Tibial artery (tissue), 4 donors: ENCODE data around the gene S100PBP.

Experiments used
- DNase-seq, 2 donors: peaks; one replicate each; pipeline ENCODE4 v3.0.0-alpha.2; 2019
- H3K27ac ChIP-seq, 2 donors: fragments of 200-600 bp; sonication (generic) in 1 of 2; 1 replicate in 1 of 2; 2 replicates in 1 of 2; pipeline ENCODE4 v1.5.1; 2018 to 2019; ENCODE audit warnings: mild to moderate bottlenecking in 1 of 2
- H3K27me3 ChIP-seq, 2 donors: fragments of 200-600 bp; sonication (generic) in 1 of 2; one replicate each; pipeline versions ENCODE4 v1.5.1 to v1.6.0; 2016 to 2019
- H3K36me3 ChIP-seq, 3 donors: fragments of 200-600 bp; sonication (generic) in 2 of 3; one replicate each; pipeline ENCODE4 v1.5.1; 2016 to 2019; ENCODE audit warnings: mild to moderate bottlenecking in 2 of 3
- H3K4me1 ChIP-seq, 4 donors: fragments of 200-600 bp; sonication (generic) in 2 of 4; 1 replicate in 3 of 4; 2 replicates in 1 of 4; pipeline ENCODE4 v1.5.1; 2016 to 2019
- H3K4me3 ChIP-seq, 2 donors: fragments of 200-600 bp; sonication (generic) in 1 of 2; 1 replicate in 1 of 2; 2 replicates in 1 of 2; pipeline ENCODE4 v1.5.1; 2018 to 2019; ENCODE audit warnings: mild to moderate bottlenecking in 2 of 2
- H3K9me3 ChIP-seq, 3 donors: fragments of 200-600 bp; sonication (generic) in 1 of 3; one replicate each; pipeline ENCODE4 v1.5.1; 2016 to 2019
- CTCF ChIP-seq, 2 experiments: fragments of 200-600 bp in 1 of 2; fragments of 450-650 bp in 1 of 2; IDR thresholded peaks; one replicate each; pipeline ENCODE4 v1.5.1; 2017 to 2019; ENCODE audit warnings: antibody characterized with exemption in 2 of 2, mild to moderate bottlenecking in 1 of 2, moderate library complexity in 1 of 2
- intact Hi-C: fragments of 100-400 bp; cut with DNase I; formaldehyde crosslinking; loops from one replicate; pipeline ENCODE4 v1.15.0; 2023; ENCODE audit warnings: low total_unique reads

S100PBP gene

DNA sequence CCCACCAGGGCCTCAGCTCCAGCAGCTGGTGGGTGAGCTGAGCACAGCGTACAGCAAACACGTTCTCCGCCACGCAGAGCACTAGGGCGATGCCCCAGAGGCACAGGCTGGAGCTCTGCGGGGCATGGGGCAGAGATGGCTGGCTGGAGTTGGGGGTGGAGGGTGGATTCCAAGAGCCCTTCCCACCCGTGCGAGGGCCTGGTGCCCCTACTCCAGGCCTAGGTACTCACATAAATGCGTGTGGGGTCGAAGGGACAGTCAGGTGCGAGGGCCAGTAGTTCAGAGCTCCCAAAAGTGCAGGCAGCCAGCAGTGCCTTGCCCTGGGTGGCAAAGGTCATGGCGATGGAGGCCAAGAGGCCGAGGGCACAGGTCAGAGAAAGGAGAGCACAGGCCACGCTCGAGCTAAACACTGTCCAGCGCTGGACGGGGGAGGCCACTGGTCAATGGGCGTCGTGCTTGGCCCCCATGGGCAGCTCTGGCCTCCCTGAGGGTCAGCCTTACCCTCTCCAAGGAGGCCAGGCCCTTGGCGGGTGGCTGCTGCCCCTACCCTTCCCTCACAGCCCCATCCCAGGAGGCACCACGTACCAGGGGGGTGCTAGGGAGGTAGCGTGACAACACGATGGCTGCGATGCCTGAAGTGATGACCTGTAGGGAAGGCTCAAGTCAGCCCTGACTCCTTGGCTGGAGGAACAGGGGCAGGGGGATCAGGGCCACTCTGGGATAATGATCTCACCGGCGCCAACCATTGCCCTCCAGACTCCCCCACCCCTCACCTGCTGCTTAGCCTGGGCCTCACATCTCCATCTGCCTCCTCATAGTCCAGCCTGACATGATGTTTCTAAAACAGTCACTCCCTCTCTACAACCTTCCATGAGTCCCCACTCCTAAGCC, 78.1 kb downstream of the S100PBP start:
- Histone ChIP-seq H3K27me3 (peaks cover 0 to 47% of the 10 kb centered on the region in 2 donors), H3K4me1 (peaks cover 0 to 28% (median 17%) of the 10 kb centered on the region in 4 donors), H3K27ac (no peak overlapping the region), H3K36me3 (peaks cover 0 to 17% (median 0%) of the 10 kb centered on the region in 3 donors), H3K4me3 (no peak overlapping the region), H3K9me3 (no peaks in the 10 kb centered on the region)
- peak in 1 of 2 donors; percentile 57 for DNase-seq
- TF ChIP-seq CTCF (IDR thresholded peaks at IDR 0.05) = no peak
- intact Hi-C loops = no loop called here

DNA sequence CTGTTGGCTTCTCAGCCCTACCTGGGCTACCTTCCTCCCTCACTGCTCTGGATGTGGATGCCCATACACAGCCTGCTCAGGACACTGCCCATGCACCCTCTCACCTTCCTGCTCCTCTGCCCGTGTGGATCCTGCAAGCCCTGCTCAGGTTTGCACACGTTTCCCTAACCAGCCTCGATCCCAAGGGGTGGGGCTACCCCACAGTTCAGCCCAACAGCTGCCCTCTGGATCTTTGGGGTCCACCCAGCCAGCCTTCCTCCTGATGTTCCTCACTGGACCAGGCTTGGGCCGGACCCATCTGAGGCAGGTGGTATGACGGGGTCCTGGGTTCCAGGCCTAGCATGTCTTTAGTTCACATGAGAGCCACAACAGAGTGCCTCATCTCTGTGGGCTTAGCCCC, 79.0 kb downstream of the S100PBP start:
- intact Hi-C loops = no loop called here
- Histone ChIP-seq H3K27me3 (peaks cover 0 to 43% of the 10 kb centered on the region in 2 donors), H3K9me3 (no peaks in the 10 kb centered on the region), H3K36me3 (peaks cover 0 to 17% (median 0%) of the 10 kb centered on the region in 3 donors), H3K4me3 (no peak overlapping the region), H3K27ac (no peak overlapping the region), H3K4me1 (peaks cover 0 to 35% (median 23%) of the 10 kb centered on the region in 4 donors)
- peak in 1 of 2 donors; percentile 40 for DNase-seq
- no peak for TF ChIP-seq CTCF (IDR thresholded peaks at IDR 0.05)

- intact Hi-C loops = no loop called here
- no peak overlapping the region for H3K27ac ChIP-seq
These were observed 79.9 kb downstream of the S100PBP start for GRCh38 chr1:32897082-32898049.

DNA sequence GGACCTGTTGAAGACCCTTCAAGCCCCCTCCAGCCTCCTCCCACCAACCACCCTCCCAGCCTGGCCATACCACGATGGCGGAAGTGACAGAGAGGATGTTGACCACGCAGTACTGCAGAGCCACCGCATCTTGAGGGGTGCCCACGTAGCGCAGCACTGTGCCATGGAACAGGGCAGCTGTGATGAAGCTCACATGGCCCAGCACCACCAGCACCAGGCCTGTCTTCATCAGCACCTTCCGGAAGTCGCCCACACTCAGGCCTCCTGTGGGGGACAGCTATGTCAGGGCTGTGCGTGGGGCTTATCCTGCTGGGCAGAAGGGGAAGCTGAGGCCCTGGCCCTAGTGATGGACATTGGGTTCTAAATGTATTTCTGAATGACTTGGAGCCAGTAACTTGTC, 80.6 kb downstream of the S100PBP start:
- DNase-seq = no peak
- Histone ChIP-seq H3K27ac (no peak overlapping the region), H3K36me3 (peaks cover 0 to 17% (median 0%) of the 10 kb centered on the region in 3 donors), H3K9me3 (no peaks in the 10 kb centered on the region), H3K27me3 (peaks cover 0 to 35% of the 10 kb centered on the region in 2 donors), H3K4me1 (peaks cover 0 to 35% (median 21%) of the 10 kb centered on the region in 4 donors), H3K4me3 (no peak overlapping the region)
- intact Hi-C loops = no loop called here
- no peak for TF ChIP-seq CTCF (IDR thresholded peaks at IDR 0.05)

More at GRCh38 chr1:32897082-32898049, 79.9 kb downstream of the S100PBP start:
- Histone ChIP-seq H3K9me3 (no peaks in the 10 kb centered on the region), H3K27me3 (peaks cover 0 to 41% of the 10 kb centered on the region in 2 donors), H3K4me3 (no peak overlapping the region), H3K4me1 (peaks cover 0 to 41% (median 25%) of the 10 kb centered on the region in 4 donors), H3K36me3 (peaks cover 0 to 17% (median 0%) of the 10 kb centered on the region in 3 donors)
- no peak for DNase-seq
- TF ChIP-seq CTCF (IDR thresholded peaks at IDR 0.05) = no peak

DNA sequence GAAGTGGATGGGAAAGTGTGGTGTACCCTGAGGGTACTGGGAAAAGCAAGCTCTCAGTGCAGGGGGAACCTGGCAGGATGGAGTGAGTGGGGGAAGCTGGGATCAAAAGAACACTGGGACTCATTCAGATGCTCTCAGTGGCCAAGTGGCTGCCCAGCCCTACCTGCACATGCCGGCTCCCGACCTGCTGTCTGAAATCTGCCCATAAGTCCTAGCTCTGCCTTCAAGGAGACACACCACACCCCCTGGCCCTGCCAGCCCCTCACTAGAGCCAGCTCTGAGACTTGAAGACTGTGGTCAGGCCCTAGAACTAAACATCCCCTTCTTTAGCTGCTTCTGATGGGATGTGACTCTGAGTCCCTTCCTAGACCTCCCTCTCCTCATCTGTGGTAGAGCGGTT, 81.5 kb downstream of the S100PBP start:
- Histone ChIP-seq H3K27me3 (peaks cover 0 to 26% of the 10 kb centered on the region in 2 donors), H3K4me1 (peaks cover 0 to 26% (median 13%) of the 10 kb centered on the region in 4 donors), H3K27ac (no peak overlapping the region), H3K36me3 (peaks cover 0 to 17% (median 0%) of the 10 kb centered on the region in 3 donors), H3K4me3 (no peak overlapping the region), H3K9me3 (no peaks in the 10 kb centered on the region)
- intact Hi-C loops = no loop called here
- no peak for DNase-seq
- no peak for TF ChIP-seq CTCF (IDR thresholded peaks at IDR 0.05)
